Astrocyte (in vitro differentiated cells and primary cell): ENCODE data around the gene COPZ1.

Source experiments
- EZH2 ChIP-seq: IDR thresholded peaks from 2 replicates; pipeline ENCODE4 v1.6.1; 2012; ENCODE audit warnings: mild to moderate bottlenecking, low read length, inconsistent platforms; ENCODE audit not compliant: insufficient read depth
- TF ChIP-seq, protein P1 (sequence below): IDR thresholded peaks from 2 replicates; pipeline ENCODE4 v1.5.1; 2011; ENCODE audit warnings: low read depth, mild to moderate bottlenecking, inconsistent platforms, low read length, moderate library complexity; ENCODE audit not compliant: insufficient read depth

DNA sequence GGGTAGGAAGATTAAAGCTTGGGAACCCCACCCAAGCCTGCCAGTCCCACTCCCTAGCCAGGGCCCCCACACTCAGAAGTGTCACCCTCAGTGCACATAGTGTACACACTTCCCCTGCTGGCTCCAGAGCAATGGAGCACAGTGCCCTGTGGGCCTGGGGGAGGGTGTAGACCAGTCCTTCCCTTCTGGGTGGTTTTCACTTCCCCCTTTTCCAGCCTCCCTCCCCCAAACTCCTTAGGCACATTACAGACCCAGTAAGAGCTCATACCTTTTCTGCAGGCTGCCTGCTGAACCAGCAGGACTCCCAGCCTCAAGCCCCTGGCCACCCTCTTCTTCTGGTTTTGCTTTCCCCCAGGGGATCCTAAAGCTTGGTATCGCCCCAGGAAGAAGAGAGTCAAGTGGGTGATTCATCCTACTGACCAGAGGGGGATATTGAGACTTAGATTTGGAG, 59.7 kb downstream of the COPZ1 start, which contains the start of gene ZNF385A:
- TF ChIP-seq, protein P1, sequence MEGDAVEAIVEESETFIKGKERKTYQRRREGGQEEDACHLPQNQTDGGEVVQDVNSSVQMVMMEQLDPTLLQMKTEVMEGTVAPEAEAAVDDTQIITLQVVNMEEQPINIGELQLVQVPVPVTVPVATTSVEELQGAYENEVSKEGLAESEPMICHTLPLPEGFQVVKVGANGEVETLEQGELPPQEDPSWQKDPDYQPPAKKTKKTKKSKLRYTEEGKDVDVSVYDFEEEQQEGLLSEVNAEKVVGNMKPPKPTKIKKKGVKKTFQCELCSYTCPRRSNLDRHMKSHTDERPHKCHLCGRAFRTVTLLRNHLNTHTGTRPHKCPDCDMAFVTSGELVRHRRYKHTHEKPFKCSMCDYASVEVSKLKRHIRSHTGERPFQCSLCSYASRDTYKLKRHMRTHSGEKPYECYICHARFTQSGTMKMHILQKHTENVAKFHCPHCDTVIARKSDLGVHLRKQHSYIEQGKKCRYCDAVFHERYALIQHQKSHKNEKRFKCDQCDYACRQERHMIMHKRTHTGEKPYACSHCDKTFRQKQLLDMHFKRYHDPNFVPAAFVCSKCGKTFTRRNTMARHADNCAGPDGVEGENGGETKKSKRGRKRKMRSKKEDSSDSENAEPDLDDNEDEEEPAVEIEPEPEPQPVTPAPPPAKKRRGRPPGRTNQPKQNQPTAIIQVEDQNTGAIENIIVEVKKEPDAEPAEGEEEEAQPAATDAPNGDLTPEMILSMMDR: no peak
- TF ChIP-seq EZH2: no peak
